Stimulated activated CD4-positive, alpha-beta T cell treated with anti-CD3 and anti-CD28 coated beads, Interleukin-2, amount 100 ng/mL, for 24 hours (primary cell): Measurements from ENCODE around the gene GMCL2.
"Not testable (repeated sequence)": the region's sequence is repeated elsewhere in the genome, so short reads cannot be mapped to it uniquely, and the experiment has no call there.

ENCODE experiments used
- DNase-seq, 2 donors: peaks; one replicate each; pipeline ENCODE4 v3.0.0-alpha.2; 2020

The GMCL2 gene

GRCh38 chr5:178205749-178206047 is 18.5 kb upstream of the GMCL2 start:
- no peak for DNase-seq

GRCh38 chr5:178204935-178205748 is 18.0 kb upstream of the GMCL2 start:
- peak; percentile 77 to 85 for DNase-seq

GRCh38 chr5:178204182-178204934 is 17.2 kb upstream of the GMCL2 start, which contains the start of gene HNRNPAB:
Gene HNRNPAB (plus strand): TSS chr5:178204533. CDS start chr5:178204838, 305 bp downstream.
- peak; percentile 95 to 96 for DNase-seq

GRCh38 chr5:178203670-178204181 is 16.6 kb upstream of the GMCL2 start:
- DNase-seq, result peak in 1 of 2 donors; percentile 40

GRCh38 chr5:178202541-178202940 is 15.4 kb upstream of the GMCL2 start:
- no peak for DNase-seq

GRCh38 chr5:178201927-178202235 is 14.7 kb upstream of the GMCL2 start:
- no peak for DNase-seq

GRCh38 chr5:178201221-178201926 is 14.2 kb upstream of the GMCL2 start:
- no peak for DNase-seq

GRCh38 chr5:178199581-178200434 is 12.6 kb upstream of the GMCL2 start:
- DNase-seq, result no peak

GRCh38 chr5:178198706-178199105 is 11.5 kb upstream of the GMCL2 start:
- no peak for DNase-seq

GRCh38 chr5:178198151-178198550 is 11.0 kb upstream of the GMCL2 start:
- DNase-seq, result not testable (repeated sequence)

GRCh38 chr5:178196986-178197385 is 9.8 kb upstream of the GMCL2 start:
- no peak for DNase-seq

- no peak for DNase-seq
These were observed 9.2 kb upstream of the GMCL2 start for GRCh38 chr5:178196281-178196812.

- DNase-seq, result no peak
These were observed 6.9 kb upstream of the GMCL2 start for GRCh38 chr5:178194026-178194425.

GRCh38 chr5:178193251-178193809 is 6.2 kb upstream of the GMCL2 start:
- no peak for DNase-seq

GRCh38 chr5:178192787-178193186 is 5.6 kb upstream of the GMCL2 start:
- DNase-seq, result no peak

- no peak for DNase-seq
These were observed 5.1 kb upstream of the GMCL2 start for GRCh38 chr5:178192244-178192643.

- DNase-seq, result no peak
These were observed 4.5 kb upstream of the GMCL2 start for GRCh38 chr5:178191661-178192060.

GRCh38 chr5:178189433-178189832 is 2.3 kb upstream of the GMCL2 start:
- no peak for DNase-seq

GRCh38 chr5:178186427-178186826 is 744 bp downstream of the GMCL2 start:
- no peak for DNase-seq

- DNase-seq, result no peak
These were observed 4.9 kb downstream of the GMCL2 start for GRCh38 chr5:178182158-178182876.

- no peak for DNase-seq
These were observed 6.9 kb downstream of the GMCL2 start for GRCh38 chr5:178180141-178180863.
